ENCODE measurements around the gene TGFB1. TPM values are rescaled to one million over a fixed set of nuclear protein-coding genes. Genes with fewer than 3 reads are reported as not detected.

The TGFB1 gene
- total and polyA plus RNA-seq, 2 of the 13 experiments (the other 11 are each of a cell fraction or from before 2014, with no cell fraction given), result 4.1 to 5.4 TPM

- TF ChIP-seq PHF20 (CRISPR knock-in tag; IDR thresholded peaks at IDR 0.05) (no peak), KAT8 (CRISPR knock-in tag; IDR thresholded peaks at IDR 0.05) (no peak), ZNF652 (CRISPR knock-in tag; IDR thresholded peaks at IDR 0.05; ENCODE audit: borderline replicate concordance, low read depth) (no peak), ZNF883 (CRISPR knock-in tag; IDR thresholded peaks at IDR 0.05; ENCODE audit: not compliant biosample characterization) (no peak), SAP130 (CRISPR knock-in tag; IDR thresholded peaks at IDR 0.05; ENCODE audit: low read depth) (peak; percentile 73), MLLT10 (CRISPR knock-in tag; IDR thresholded peaks at IDR 0.05) (no peak), ZBTB46 (CRISPR knock-in tag; IDR thresholded peaks at IDR 0.05; ENCODE audit: borderline replicate concordance) (peak; percentile 90; the same call in 1 of the 2 replicates), ZMAT5 (CRISPR knock-in tag; IDR thresholded peaks at IDR 0.05; ENCODE audit: borderline replicate concordance, low read depth) (no peak), TBX3 (IDR thresholded peaks at IDR 0.05; ENCODE audit: borderline replicate concordance) (no peak), PAF1 (CRISPR knock-in tag; IDR thresholded peaks at IDR 0.05) (peak; percentile 78; the same call in 1 of the 2 replicates), MIER3 (CRISPR knock-in tag; IDR thresholded peaks at IDR 0.05; ENCODE audit: borderline replicate concordance) (no peak; the same call in 1 of the 2 replicates), SETDB1 (CRISPR knock-in tag; IDR thresholded peaks at IDR 0.05; ENCODE audit: borderline replicate concordance) (no peak), ZSCAN21 (CRISPR knock-in tag; IDR thresholded peaks at IDR 0.05; ENCODE audit: borderline replicate concordance) (0 out of 2 replicates have a peak, but pooled peaks have one; percentile 29), ZNF510 (CRISPR knock-in tag; IDR thresholded peaks at IDR 0.05; ENCODE audit: low read depth) (0 out of 2 replicates have a peak, but pooled peaks have one; percentile 54), YEATS2 (CRISPR knock-in tag; IDR thresholded peaks at IDR 0.05; ENCODE audit: borderline replicate concordance) (no peak), ZNF318 (CRISPR knock-in tag; IDR thresholded peaks at IDR 0.05) (no peak), ZFP36 (IDR thresholded peaks at IDR 0.05; ENCODE audit: borderline replicate concordance, low read depth, low read length, partially characterized antibody) (no peak), CBX1 (IDR thresholded peaks at IDR 0.05; ENCODE audit: low read depth) (peak; percentile 39), CCDC6 (CRISPR knock-in tag; IDR thresholded peaks at IDR 0.05) (no peak), BCL6 (CRISPR knock-in tag; IDR thresholded peaks at IDR 0.05) (0 out of 2 replicates have a peak, but pooled peaks have one; percentile 10)
Measured at GRCh38 chr19:41323430-41324125, 30.1 kb downstream of the TGFB1 start (continued).

Data from HepG2 (cell line).